ENCODE data around the gene ITM2A.

DNA sequence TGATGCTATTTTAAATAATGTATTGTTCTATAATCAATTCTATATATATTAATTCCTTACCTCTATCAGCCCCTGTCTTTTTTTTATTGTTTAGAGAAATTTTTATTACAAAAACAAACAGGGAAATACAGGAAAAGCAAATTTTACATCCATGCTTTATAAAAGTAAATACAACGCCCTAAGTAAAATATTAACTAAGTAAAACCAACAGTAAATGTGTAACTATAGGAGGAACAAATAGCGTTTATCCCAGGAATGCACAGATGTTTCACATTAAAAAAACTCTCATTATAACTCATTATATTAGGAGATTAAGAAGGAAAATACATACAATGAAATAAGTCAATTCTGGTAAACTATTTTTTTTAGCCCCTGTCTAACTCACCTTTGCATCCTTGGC lies 8.2 kb upstream of the ITM2A start:
- TF ChIP-seq, protein P1, sequence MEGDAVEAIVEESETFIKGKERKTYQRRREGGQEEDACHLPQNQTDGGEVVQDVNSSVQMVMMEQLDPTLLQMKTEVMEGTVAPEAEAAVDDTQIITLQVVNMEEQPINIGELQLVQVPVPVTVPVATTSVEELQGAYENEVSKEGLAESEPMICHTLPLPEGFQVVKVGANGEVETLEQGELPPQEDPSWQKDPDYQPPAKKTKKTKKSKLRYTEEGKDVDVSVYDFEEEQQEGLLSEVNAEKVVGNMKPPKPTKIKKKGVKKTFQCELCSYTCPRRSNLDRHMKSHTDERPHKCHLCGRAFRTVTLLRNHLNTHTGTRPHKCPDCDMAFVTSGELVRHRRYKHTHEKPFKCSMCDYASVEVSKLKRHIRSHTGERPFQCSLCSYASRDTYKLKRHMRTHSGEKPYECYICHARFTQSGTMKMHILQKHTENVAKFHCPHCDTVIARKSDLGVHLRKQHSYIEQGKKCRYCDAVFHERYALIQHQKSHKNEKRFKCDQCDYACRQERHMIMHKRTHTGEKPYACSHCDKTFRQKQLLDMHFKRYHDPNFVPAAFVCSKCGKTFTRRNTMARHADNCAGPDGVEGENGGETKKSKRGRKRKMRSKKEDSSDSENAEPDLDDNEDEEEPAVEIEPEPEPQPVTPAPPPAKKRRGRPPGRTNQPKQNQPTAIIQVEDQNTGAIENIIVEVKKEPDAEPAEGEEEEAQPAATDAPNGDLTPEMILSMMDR (IDR thresholded peaks at IDR 0.05; ENCODE audit: low read depth, low read length) = no peak
- TF ChIP-seq EZH2phosphoT487 (IDR thresholded peaks at IDR 0.05; ENCODE audit: low read depth) = no peak
